Measurements from ENCODE around the gene PDE4D. TPM values are rescaled to one million over a fixed set of nuclear protein-coding genes. Genes with fewer than 3 reads are reported as not detected.

PDE4D gene
- total RNA-seq, 2 donors from 2014 or later, result 207 to 300 TPM

GRCh38 chr5:59138509-59138908 lies 755.0 kb downstream of the PDE4D start:
- Mint-ChIP-seq H3K4me3 (no peak overlapping the region), H3K27me3 (no peaks in the 10 kb centered on the region), H3K36me3 (ENCODE audit: low read depth) (peaks cover 2% of the 10 kb centered on the region), H3K27ac (no peak overlapping the region), H3K4me1 (peaks cover 24% of the 10 kb centered on the region)
- H3K9me3 ChIP-seq (ENCODE audit: control insufficient read depth, low read length, poor library complexity, severe bottlenecking), result no peaks in the 10 kb centered on the region
- DNase-seq (no peak), ATAC-seq (no peak)

- Mint-ChIP-seq H3K4me1 (peaks cover 28% of the 10 kb centered on the region), H3K27me3 (no peaks in the 10 kb centered on the region), H3K4me3 (no peak overlapping the region), H3K36me3 (ENCODE audit: low read depth) (peaks cover 2% of the 10 kb centered on the region), H3K27ac (no peak overlapping the region)
- no peak for ATAC-seq
- no peaks in the 10 kb centered on the region for H3K9me3 ChIP-seq (ENCODE audit: control insufficient read depth, low read length, poor library complexity, severe bottlenecking)
- no peak for DNase-seq
Observed at GRCh38 chr5:59137846-59138245, 755.7 kb downstream of the PDE4D start.

- Mint-ChIP-seq H3K36me3 (ENCODE audit: low read depth) (peaks cover 2% of the 10 kb centered on the region), H3K4me3 (no peak overlapping the region), H3K4me1 (peaks cover 28% of the 10 kb centered on the region), H3K27ac (no peak overlapping the region), H3K27me3 (no peaks in the 10 kb centered on the region)
- no peaks in the 10 kb centered on the region for H3K9me3 ChIP-seq (ENCODE audit: control insufficient read depth, low read length, poor library complexity, severe bottlenecking)
- ATAC-seq (no peak), DNase-seq (no peak)
Observed at GRCh38 chr5:59136549-59136948, 757.0 kb downstream of the PDE4D start.

- Mint-ChIP-seq H3K27ac (no peak overlapping the region), H3K4me1 (peaks cover 28% of the 10 kb centered on the region), H3K36me3 (ENCODE audit: low read depth) (peaks cover 2% of the 10 kb centered on the region), H3K4me3 (no peak overlapping the region), H3K27me3 (no peaks in the 10 kb centered on the region)
- ATAC-seq, result no peak
- no peaks in the 10 kb centered on the region for H3K9me3 ChIP-seq (ENCODE audit: control insufficient read depth, low read length, poor library complexity, severe bottlenecking)
- no peak for DNase-seq
Observed at GRCh38 chr5:59134471-59135163, 758.9 kb downstream of the PDE4D start.

- H3K36me3 Mint-ChIP-seq (ENCODE audit: low read depth), result peaks cover 2% of the 10 kb centered on the region
- peaks cover 29% of the 10 kb centered on the region for H3K4me1 Mint-ChIP-seq
- no peak overlapping the region for H3K27ac Mint-ChIP-seq
- H3K4me3 Mint-ChIP-seq, result peak overlapping the region; percentile 60
- DNase-seq (no peak), ATAC-seq (no peak)
- no peaks in the 10 kb centered on the region for H3K27me3 Mint-ChIP-seq
- H3K9me3 ChIP-seq (ENCODE audit: control insufficient read depth, low read length, poor library complexity, severe bottlenecking), result no peaks in the 10 kb centered on the region
Observed at GRCh38 chr5:59133764-59134261, 759.7 kb downstream of the PDE4D start.

- Mint-ChIP-seq H3K27ac (no peak overlapping the region), H3K4me3 (peak overlapping the region; percentile 66)
Observed at GRCh38 chr5:59132131-59132530, 761.4 kb downstream of the PDE4D start.

GRCh38 chr5:59130431-59130830 lies 763.1 kb downstream of the PDE4D start:
- no peaks in the 10 kb centered on the region for H3K36me3 Mint-ChIP-seq (ENCODE audit: low read depth)
- no peak overlapping the region for H3K27ac Mint-ChIP-seq
- ATAC-seq, result no peak
- peaks cover 27% of the 10 kb centered on the region for H3K4me1 Mint-ChIP-seq
- H3K9me3 ChIP-seq (ENCODE audit: control insufficient read depth, low read length, poor library complexity, severe bottlenecking), result no peaks in the 10 kb centered on the region
- no peak overlapping the region for H3K4me3 Mint-ChIP-seq
- no peaks in the 10 kb centered on the region for H3K27me3 Mint-ChIP-seq
- no peak for DNase-seq

More at GRCh38 chr5:59132131-59132530, 761.4 kb downstream of the PDE4D start:
- peak in 1 of 3 donors; percentile 10 for DNase-seq
- H3K9me3 ChIP-seq (ENCODE audit: control insufficient read depth, low read length, poor library complexity, severe bottlenecking), result no peaks in the 10 kb centered on the region
- ATAC-seq, result peak; percentile 58
- Mint-ChIP-seq H3K27me3 (no peaks in the 10 kb centered on the region), H3K4me1 (peaks cover 29% of the 10 kb centered on the region), H3K36me3 (ENCODE audit: low read depth) (peaks cover 1% of the 10 kb centered on the region)

- peaks cover 18% of the 10 kb centered on the region for H3K4me1 Mint-ChIP-seq
- no peak for DNase-seq
- H3K4me3 Mint-ChIP-seq, result no peak overlapping the region
- no peak for ATAC-seq
- H3K27ac Mint-ChIP-seq, result no peak overlapping the region
- H3K9me3 ChIP-seq (ENCODE audit: control insufficient read depth, low read length, poor library complexity, severe bottlenecking), result no peaks in the 10 kb centered on the region
- no peaks in the 10 kb centered on the region for H3K36me3 Mint-ChIP-seq (ENCODE audit: low read depth)
- no peaks in the 10 kb centered on the region for H3K27me3 Mint-ChIP-seq
Observed at GRCh38 chr5:59128646-59129290, 764.8 kb downstream of the PDE4D start.

- ATAC-seq (peak; percentile 32), DNase-seq (no peak)
- H3K27ac Mint-ChIP-seq, result no peak overlapping the region
- no peaks in the 10 kb centered on the region for H3K36me3 Mint-ChIP-seq (ENCODE audit: low read depth)
- H3K4me3 Mint-ChIP-seq, result no peak overlapping the region
- no peaks in the 10 kb centered on the region for H3K27me3 Mint-ChIP-seq
- H3K9me3 ChIP-seq (ENCODE audit: control insufficient read depth, low read length, poor library complexity, severe bottlenecking), result no peaks in the 10 kb centered on the region
- peaks cover 9% of the 10 kb centered on the region for H3K4me1 Mint-ChIP-seq
Observed at GRCh38 chr5:59126708-59127573, 766.6 kb downstream of the PDE4D start.

GRCh38 chr5:59126016-59126707 lies 767.4 kb downstream of the PDE4D start:
- ATAC-seq, result no peak
- Mint-ChIP-seq H3K4me3 (no peak overlapping the region), H3K4me1 (peaks cover 9% of the 10 kb centered on the region), H3K36me3 (ENCODE audit: low read depth) (no peaks in the 10 kb centered on the region), H3K27ac (no peak overlapping the region), H3K27me3 (no peaks in the 10 kb centered on the region)
- no peak for DNase-seq
- no peaks in the 10 kb centered on the region for H3K9me3 ChIP-seq (ENCODE audit: control insufficient read depth, low read length, poor library complexity, severe bottlenecking)

GRCh38 chr5:59125011-59125961 lies 768.2 kb downstream of the PDE4D start:
- H3K4me1 Mint-ChIP-seq, result peaks cover 14% of the 10 kb centered on the region
- ATAC-seq (no peak), DNase-seq (no peak)
- no peaks in the 10 kb centered on the region for H3K36me3 Mint-ChIP-seq (ENCODE audit: low read depth)
- no peaks in the 10 kb centered on the region for H3K9me3 ChIP-seq (ENCODE audit: control insufficient read depth, low read length, poor library complexity, severe bottlenecking)
- no peak overlapping the region for H3K27ac Mint-ChIP-seq
- no peaks in the 10 kb centered on the region for H3K27me3 Mint-ChIP-seq
- H3K4me3 Mint-ChIP-seq, result no peak overlapping the region
